H1 (cell line): ENCODE data around the gene RNF123. TPM values are rescaled to one million over a fixed set of nuclear protein-coding genes. Genes with fewer than 3 reads are reported as not detected.

Source experiments
- BCL11A ChIP-seq, 2 experiments: IDR thresholded peaks; one replicate each; pipeline ENCODE4 v1.6.1; 2011; ENCODE audit warnings: low read depth in 2 of 2, low read length in 2 of 2, mild to moderate bottlenecking in 2 of 2
- SRF ChIP-seq: IDR thresholded peaks from 2 replicates; pipeline ENCODE4 v1.6.1; 2011; ENCODE audit warnings: mild to moderate bottlenecking, low read depth, low read length, moderate library complexity
- polyA plus RNA-seq, 7 experiments: library from polyadenylated mRNA; depleted of rRNA in 3 of 7; stranded (reverse) in 5 of 7; unstranded in 2 of 7; fragments of >200 nt in 5 of 7; fragments of 200-250 nt in 2 of 7; gene quantifications; 1 replicate in 5 of 7; 2 replicates in 1 of 7; 4 replicates in 1 of 7; pipeline versions ENCODE4 v1.2.1 to v1.2.3, GENCODE V29; 2011 to 2013; ENCODE audit warnings: missing spikeins in 2 of 7, mixed read lengths in 2 of 7
- total RNA-seq: library from RNA; stranded (reverse); fragmentation: NEBNext Ultra II Directional; extraction: Animal tissue kit (Norgen Biotek cat#: 25700); gene quantifications from 2 replicates; pipeline ENCODE4 v1.2.1, GENCODE V29; 2021
- TF ChIP-seq, protein P1 (sequence below): fragments of 300-600 bp; sonication (generic); IDR thresholded peaks from 2 replicates; pipeline ENCODE4 v1.7.1; 2012; ENCODE audit warnings: low read length, moderate library complexity, mild to moderate bottlenecking, inconsistent platforms; ENCODE audit not compliant: insufficient replicate concordance

RNF123 gene
- total and polyA plus RNA-seq, 2 of the 8 experiments (the other 6 are each of a cell fraction or from before 2014, with no cell fraction given), result 30.5 to 57.7 TPM

DNA sequence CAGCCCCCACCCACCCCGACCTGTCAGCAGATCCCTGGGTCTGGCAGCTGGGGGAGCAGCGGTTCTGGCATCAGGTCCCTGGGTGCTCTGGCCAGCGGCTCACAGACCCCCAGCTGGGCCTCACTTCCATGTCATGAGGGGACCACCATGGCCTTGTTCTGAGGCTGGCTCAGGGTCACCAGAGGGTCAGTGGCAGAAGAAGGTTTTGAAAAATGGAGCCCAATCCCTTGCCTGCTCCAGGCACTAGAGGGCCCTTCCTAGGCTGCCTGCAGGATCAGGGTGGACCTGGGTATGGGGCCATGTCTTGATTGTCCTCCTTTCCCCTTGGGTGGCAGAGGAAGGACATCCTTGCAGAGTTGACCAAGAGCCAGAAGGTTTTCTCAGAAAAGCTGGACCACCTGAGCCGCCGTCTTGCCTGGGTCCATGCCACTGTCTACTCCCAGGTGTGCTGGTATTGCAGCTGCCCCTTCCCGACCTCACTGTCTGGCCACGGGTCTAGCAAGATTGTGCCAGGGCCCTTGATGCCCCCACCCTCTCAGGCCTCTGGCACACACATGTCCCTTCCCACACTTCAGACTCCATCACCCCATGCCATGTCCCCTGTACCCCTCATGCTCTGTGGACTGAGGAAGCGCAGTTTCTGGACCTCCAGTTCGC is 17.2 kb downstream of the RNF123 start (continued):
- TF ChIP-seq SRF (no peak), BCL11A (IDR thresholded peaks at IDR 0.05; ENCODE audit: low read depth in 2 of 2, low read length in 2 of 2) (no peak)
- TF ChIP-seq, protein P1, sequence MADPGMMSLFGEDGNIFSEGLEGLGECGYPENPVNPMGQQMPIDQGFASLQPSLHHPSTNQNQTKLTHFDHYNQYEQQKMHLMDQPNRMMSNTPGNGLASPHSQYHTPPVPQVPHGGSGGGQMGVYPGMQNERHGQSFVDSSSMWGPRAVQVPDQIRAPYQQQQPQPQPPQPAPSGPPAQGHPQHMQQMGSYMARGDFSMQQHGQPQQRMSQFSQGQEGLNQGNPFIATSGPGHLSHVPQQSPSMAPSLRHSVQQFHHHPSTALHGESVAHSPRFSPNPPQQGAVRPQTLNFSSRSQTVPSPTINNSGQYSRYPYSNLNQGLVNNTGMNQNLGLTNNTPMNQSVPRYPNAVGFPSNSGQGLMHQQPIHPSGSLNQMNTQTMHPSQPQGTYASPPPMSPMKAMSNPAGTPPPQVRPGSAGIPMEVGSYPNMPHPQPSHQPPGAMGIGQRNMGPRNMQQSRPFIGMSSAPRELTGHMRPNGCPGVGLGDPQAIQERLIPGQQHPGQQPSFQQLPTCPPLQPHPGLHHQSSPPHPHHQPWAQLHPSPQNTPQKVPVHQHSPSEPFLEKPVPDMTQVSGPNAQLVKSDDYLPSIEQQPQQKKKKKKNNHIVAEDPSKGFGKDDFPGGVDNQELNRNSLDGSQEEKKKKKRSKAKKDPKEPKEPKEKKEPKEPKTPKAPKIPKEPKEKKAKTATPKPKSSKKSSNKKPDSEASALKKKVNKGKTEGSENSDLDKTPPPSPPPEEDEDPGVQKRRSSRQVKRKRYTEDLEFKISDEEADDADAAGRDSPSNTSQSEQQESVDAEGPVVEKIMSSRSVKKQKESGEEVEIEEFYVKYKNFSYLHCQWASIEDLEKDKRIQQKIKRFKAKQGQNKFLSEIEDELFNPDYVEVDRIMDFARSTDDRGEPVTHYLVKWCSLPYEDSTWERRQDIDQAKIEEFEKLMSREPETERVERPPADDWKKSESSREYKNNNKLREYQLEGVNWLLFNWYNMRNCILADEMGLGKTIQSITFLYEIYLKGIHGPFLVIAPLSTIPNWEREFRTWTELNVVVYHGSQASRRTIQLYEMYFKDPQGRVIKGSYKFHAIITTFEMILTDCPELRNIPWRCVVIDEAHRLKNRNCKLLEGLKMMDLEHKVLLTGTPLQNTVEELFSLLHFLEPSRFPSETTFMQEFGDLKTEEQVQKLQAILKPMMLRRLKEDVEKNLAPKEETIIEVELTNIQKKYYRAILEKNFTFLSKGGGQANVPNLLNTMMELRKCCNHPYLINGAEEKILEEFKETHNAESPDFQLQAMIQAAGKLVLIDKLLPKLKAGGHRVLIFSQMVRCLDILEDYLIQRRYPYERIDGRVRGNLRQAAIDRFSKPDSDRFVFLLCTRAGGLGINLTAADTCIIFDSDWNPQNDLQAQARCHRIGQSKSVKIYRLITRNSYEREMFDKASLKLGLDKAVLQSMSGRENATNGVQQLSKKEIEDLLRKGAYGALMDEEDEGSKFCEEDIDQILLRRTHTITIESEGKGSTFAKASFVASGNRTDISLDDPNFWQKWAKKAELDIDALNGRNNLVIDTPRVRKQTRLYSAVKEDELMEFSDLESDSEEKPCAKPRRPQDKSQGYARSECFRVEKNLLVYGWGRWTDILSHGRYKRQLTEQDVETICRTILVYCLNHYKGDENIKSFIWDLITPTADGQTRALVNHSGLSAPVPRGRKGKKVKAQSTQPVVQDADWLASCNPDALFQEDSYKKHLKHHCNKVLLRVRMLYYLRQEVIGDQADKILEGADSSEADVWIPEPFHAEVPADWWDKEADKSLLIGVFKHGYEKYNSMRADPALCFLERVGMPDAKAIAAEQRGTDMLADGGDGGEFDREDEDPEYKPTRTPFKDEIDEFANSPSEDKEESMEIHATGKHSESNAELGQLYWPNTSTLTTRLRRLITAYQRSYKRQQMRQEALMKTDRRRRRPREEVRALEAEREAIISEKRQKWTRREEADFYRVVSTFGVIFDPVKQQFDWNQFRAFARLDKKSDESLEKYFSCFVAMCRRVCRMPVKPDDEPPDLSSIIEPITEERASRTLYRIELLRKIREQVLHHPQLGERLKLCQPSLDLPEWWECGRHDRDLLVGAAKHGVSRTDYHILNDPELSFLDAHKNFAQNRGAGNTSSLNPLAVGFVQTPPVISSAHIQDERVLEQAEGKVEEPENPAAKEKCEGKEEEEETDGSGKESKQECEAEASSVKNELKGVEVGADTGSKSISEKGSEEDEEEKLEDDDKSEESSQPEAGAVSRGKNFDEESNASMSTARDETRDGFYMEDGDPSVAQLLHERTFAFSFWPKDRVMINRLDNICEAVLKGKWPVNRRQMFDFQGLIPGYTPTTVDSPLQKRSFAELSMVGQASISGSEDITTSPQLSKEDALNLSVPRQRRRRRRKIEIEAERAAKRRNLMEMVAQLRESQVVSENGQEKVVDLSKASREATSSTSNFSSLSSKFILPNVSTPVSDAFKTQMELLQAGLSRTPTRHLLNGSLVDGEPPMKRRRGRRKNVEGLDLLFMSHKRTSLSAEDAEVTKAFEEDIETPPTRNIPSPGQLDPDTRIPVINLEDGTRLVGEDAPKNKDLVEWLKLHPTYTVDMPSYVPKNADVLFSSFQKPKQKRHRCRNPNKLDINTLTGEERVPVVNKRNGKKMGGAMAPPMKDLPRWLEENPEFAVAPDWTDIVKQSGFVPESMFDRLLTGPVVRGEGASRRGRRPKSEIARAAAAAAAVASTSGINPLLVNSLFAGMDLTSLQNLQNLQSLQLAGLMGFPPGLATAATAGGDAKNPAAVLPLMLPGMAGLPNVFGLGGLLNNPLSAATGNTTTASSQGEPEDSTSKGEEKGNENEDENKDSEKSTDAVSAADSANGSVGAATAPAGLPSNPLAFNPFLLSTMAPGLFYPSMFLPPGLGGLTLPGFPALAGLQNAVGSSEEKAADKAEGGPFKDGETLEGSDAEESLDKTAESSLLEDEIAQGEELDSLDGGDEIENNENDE, result no peak
